ENCODE results near the gene KRTAP10-10.
"Not testable (repeated sequence)": the region's sequence is repeated elsewhere in the genome, so short reads cannot be mapped to it uniquely, and the experiment has no call there.

Gene KRTAP10-10

GRCh38 chr21:44602463-44602850 is 34.7 kb upstream of the KRTAP10-10 start:
- no peak for DNase-seq

DNA sequence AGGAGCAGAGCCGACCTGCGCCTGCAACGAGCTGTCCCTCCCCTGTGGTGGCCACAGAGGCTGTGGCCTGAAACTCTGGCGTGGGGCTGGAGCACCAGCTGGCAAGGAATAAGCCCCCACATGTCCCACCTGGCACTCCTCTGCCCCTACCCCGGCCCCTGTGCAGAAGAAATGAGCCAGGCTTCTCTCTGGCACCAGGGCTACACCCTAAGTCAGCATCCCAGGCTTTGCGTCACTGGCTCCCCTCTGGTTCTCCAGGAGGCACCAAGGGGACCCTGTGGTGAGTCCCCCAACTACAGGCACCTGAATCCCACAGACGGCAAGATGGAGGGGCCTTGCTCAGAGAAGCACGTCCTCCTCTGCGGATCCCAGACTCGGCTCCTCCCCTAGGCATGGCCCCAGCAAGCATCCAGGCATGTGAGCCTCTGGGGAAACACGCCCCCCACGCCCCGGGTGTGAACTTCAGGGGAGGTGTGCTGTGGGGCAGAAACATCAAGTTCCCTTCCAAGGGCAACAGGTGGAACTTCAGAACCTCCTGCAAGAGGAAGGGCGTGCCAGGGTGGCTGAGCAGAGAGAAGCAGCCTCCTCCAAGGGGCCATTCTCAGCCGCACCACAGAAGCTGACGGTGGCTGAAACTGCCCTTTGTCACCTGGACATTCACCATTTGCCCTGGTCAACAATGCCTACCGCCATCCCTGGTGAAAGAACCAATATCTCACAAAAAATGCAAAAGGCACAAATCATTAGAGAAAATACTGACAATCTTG is 33.9 kb upstream of the KRTAP10-10 start:
- DNase-seq = no peak

DNA sequence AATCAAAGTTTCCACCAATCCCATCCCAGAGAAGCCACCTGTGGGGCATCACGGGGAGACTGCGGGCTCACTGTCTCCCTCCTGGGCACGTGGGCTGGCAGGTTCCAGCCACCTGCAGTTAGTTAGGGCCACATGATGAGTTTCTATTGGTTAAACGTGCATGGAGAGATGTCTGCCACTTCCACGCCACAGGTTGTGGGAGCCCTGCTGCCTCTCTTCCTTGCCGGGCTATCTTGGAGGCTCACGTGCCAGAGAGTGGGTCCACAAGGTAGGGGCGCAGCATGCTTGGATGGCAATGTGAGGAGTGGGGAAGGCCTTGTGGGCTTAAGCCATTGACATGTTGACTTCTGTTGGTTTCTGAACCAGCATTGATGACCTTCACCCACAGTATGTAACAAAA is 33.2 kb upstream of the KRTAP10-10 start:
- no peak for DNase-seq

- DNase-seq = no peak
Measured at GRCh38 chr21:44606495-44606894, 30.7 kb upstream of the KRTAP10-10 start.

GRCh38 chr21:44609193-44609592 is 28.0 kb upstream of the KRTAP10-10 start:
- no peak for DNase-seq

- DNase-seq = not testable (repeated sequence)
Measured at GRCh38 chr21:44610157-44610843, 26.9 kb upstream of the KRTAP10-10 start.

- DNase-seq = no peak
Measured at GRCh38 chr21:44611551-44611950, 25.6 kb upstream of the KRTAP10-10 start.

DNA sequence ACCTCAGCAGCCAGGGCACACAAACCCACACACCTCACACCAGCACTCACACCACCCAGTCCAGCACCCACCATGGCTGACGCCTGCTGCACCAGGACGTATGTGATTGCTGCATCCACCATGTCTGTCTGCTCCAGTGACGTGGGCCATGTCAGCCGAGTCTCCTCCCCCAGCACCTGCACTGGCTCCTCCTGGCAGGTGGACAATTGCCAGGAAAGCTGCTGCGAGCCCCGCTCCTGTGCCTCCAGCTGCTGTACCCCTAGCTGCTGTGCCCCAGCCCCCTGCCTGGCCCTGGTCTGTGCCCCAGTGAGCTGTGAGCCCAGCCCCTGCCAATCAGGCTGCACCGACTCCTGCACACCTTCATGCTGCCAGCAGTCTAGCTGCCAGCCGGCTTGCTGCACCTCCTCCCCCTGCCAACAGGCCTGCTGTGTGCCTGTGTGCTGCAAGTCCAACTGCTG is 25.1 kb upstream of the KRTAP10-10 start, which contains the start of gene KRTAP10-8:
TSS of gene KRTAP10-8 (plus strand) at position 51 of the 458 bp plus-strand sequence. CDS start at position 73, 22 bp downstream.
- no peak for DNase-seq

DNA sequence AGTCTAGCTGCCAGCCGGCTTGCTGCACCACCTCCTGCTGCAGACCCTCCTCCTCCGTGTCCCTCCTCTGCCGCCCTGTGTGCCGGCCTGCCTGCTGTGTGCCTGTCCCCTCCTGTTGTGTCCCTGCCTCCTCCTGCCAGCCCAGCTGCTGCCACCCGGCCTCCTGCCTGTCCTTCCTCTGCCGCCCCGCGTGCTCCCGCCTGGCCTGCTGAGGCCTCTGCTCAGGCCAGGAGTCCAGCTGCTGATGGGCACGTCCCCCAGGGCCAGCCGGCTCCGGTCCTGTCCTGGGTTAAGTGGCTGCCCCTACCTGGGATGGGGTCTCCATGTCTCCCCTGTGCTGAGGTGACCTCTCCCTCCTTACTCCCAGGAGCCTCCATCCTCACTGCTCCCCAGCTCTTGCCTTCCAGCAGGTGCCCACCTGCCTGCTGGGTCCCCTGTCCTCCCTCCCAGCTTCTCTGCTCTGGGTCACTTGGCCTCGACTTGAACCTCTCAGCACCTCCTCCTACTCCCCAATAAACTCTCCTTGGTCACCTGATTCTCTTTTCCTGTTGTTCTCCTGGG is 24.4 kb upstream of the KRTAP10-10 start:
- no peak for DNase-seq

GRCh38 chr21:44613386-44614155 is 23.6 kb upstream of the KRTAP10-10 start:
- no peak for DNase-seq

DNA sequence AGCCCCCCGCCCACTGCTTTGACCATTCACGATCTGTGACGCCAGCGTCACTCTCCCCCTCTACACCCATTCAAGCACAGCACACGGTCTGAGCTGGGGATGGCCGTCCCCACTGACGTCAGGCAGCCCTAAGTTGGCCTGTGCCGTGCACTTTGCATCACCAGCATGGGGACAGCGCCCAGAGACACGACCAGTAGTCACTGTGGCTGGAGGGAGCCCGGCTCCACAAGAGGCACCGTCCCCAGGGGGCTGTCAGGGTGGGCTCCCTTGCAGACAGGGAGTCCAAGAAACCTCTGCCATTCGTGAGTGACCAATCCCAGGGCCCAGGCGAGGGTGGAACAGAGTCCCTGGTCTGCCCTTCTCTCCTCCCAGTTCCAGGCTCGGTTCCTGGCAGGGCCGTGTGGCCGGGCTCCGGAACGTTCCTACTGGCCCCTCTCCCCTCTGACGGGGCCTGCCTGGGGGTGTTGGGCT is 23.0 kb upstream of the KRTAP10-10 start:
- DNase-seq = no peak

DNA sequence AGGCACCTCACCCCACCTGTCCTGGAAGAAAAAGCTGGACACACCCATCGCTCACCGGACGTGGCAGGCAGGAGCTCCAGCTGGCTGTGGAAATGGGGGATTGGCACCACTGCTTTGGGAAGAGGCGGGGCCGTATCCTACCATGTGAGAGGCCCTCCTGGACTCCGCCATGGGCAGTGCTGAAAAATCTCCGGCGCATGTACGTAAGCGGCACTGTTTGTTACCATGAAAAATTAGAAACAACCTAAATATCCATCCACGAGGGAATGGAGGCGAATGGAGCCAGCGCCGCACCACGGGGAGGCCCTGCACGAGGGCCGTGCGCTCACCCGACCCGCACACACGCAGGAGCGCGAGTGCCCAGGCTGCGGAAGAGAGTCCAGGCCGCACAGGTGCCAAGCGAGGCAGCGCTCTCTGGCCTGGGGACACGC is 22.2 kb upstream of the KRTAP10-10 start:
- DNase-seq = no peak

DNA sequence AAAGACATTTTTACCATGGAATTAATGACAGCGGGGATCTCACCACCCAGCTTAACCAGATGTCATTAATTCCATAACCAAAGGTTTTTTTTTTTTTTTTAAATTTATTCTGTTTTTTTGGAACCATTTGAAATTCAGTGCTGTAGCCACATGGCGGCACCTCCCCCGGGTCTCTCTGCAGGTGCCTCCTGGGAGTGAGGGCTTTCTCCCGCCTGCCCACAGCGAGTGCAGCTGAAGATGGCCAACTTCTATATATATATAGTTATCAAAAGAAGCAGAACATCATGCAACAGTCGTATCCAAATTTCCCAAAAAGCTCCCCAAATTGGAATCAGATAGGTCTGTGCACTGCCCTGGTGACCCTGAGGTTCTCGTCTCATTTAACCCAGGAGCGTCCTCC is 21.7 kb upstream of the KRTAP10-10 start:
- DNase-seq = no peak

- DNase-seq = no peak
Measured at GRCh38 chr21:44615911-44616590, 21.1 kb upstream of the KRTAP10-10 start.

- DNase-seq = no peak
Measured at GRCh38 chr21:44616591-44616926, 20.6 kb upstream of the KRTAP10-10 start.

DNA sequence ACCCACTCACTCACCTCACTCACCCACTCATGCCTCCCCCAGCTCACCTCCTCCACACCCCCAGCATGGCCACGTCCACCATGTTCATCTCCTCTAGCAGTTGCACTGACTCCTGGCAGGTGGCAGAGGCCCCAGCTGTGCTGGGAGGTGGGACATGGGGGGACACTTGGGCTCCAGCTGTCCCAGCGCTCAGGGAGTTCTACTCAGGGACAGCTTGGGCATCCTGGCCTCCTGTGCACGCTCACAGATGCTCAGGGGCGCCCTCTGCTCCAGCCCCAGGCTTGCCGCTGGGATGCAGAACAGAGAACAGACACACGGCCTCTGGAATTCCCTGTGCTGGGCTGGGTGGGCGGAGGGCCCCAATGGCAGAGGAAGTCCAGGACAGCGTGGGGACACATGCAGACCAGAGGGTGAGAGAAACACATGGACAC is 20.1 kb upstream of the KRTAP10-10 start:
- DNase-seq = no peak

DNA sequence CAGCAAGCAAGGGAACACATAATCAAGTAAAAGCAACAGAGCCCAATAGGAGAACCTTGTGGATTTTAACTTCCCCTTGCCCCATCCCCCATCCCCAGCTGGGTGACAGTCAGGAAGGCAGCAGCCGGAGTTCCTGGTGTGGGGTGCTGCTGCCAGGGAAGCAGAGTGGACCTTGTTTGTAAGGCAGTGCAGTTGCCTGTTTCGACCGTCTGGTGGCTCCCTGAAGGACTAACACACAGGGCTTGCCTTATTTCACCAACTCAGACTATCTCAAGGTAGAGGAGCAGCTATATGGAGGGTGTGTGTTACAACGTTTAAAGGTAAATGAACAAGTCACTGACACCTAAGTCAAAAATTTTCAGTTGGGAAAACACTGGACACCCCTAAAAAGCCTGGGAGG is 18.7 kb upstream of the KRTAP10-10 start:
- DNase-seq = peak in 1 of 56 donors; percentile 8

DNA sequence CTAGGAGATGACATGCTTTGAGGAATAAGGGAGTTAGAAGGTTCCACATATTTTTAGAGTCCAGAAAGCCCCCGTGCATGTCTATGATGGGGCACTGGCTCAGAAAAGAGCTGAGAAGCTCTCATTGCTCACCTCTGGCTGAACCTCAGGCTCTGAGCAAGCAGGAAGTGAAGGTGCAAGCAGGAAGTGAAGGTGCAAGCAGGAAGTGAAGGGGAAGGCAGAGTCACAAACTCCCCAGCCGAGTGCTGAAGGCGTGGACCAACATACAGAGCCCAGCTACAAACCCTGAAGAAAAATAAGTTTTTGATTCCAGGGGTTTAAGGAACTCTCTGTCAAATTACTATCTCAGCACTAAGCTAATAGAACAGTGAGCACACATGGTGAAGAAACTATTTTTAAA is 18.2 kb upstream of the KRTAP10-10 start:
- no peak for DNase-seq

GRCh38 chr21:44619886-44620285 is 17.3 kb upstream of the KRTAP10-10 start:
- no peak for DNase-seq

DNA sequence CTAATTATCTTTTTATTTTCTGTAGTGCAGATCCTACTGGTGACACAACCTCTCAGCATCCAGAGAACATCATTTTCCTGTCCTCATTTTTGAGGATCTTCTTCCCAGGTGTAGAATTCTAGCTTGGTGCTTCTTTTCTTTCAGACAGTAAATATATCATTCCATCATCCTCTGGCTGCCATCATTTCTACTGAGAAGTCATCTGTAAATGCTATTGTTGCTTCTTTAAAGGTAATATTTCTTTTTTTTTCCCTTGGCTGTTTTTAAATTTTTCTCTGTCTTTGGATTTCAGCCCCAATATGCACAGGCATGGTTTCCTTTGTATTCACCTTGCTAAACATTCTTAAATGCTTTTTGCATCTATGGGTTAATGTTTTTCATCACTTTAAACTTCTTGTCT is 13.6 kb upstream of the KRTAP10-10 start:
- DNase-seq = no peak

GRCh38 chr21:44625756-44626155 is 11.4 kb upstream of the KRTAP10-10 start:
- DNase-seq = no peak

All from amygdala (tissue), 56 donors.